GM19324 (cell line): ENCODE measurements around the gene HBZ.
"Not testable (repeated sequence)": the region's sequence is repeated elsewhere in the genome, so short reads cannot be mapped to it uniquely, and the experiment has no call there.

Experiments
- ATAC-seq: cut with Tn5 transposase; IDR thresholded peaks from one replicate; pipeline ENCODE4 v1.9.1; 2021; ENCODE audit warnings: mild to moderate bottlenecking, moderate library complexity; ENCODE audit not compliant: unreplicated experiment, low FRiP score

The HBZ gene

DNA sequence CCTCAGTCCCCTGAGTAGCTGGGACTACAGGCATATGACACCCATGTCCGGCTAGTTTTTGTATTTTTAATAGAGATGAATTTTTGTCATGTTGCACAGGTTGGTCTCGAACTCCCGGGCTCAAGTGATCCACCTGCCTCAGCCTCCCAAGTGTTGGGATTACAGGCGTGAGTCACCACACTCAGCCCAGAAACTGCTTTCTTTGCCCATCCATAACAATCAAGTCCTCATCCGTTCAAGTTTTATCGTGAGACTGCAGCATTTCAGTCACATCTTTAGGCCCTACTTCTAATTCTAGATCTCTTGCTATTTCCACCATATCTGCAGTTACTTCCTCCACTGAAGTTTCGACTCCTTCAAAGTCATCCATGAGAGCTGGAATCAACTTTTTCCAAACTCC is 20.3 kb upstream of the HBZ start:
- no peak for ATAC-seq

DNA sequence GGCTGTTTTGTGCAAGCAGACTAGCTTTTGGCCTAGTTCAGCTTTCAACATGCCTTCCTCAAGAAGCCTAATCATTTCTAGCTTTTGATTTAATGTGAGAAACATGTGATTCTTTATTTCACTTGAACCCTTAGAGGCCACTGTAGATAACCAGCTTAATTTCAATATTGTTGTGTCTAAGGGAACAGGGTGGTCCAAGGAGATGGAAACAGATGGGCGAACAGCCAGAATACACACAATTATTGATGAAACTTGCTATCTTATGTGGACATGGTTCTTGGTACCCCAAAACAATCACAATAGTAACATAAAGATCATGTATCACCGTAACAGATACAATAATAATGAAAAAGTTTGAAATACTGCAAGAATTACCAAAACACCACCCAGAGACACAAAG is 18.7 kb upstream of the HBZ start:
- no peak for ATAC-seq

GRCh38 chr16:138049-138417 is 14.4 kb upstream of the HBZ start:
- no peak for ATAC-seq

DNA sequence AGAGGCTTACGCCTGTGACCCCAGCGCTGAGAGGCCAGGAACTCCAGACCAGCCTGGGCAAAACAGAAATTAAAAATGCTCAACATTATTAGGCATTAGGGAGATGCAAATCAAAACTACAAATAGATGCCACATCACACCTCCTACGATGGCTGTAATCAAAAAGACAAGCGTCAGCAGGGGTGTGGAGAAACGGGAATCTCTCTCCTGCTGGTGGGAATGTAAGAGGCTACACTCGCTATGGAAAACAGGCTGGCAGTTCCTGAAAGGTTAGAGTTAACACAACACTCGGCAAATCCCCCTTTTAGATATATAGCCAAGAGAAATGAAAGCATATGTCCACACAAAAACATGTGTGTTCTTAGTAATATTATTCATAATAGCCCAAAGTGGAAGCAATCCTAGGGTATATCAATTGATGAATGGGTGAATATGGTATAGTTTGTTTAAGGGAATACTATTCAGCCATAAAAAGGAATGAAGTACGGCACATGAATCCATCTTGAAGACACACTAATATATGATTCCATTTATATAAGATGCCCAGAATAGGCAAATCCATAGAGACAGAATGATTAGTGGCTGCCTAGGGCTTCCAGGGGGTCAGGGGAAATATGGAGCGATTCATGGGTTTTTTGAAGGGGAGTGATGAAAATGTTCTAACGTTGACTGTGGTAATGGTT is 12.1 kb upstream of the HBZ start:
- no peak for ATAC-seq

GRCh38 chr16:142405-142967 is 10.0 kb upstream of the HBZ start:
- no peak for ATAC-seq

GRCh38 chr16:143047-143446 is 9.4 kb upstream of the HBZ start:
- no peak for ATAC-seq

GRCh38 chr16:143456-143855 is 9.0 kb upstream of the HBZ start:
- ATAC-seq: no peak

DNA sequence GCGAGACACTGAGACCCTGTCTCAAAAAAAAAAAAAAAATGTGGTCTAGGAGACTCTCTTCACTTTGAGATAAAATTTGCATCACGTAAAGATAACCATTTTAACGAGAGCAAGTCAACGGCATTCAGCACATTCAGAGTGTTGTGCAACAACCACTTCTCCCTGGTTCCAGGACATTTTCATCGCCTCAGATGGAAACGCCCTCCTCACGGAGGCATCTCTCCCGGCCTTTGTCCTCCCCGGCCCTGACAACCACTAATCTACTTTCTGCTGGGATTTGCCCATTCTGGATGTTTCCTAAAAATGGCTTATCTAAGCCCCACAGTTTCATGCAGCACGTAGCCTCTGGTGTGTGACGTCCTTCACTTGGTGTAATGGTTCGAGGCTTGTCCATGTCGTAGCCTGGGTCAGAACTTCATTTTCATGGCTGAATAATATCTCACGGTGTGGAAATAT is 7.6 kb upstream of the HBZ start:
- ATAC-seq: no peak

GRCh38 chr16:146646-147045 is 5.8 kb upstream of the HBZ start:
- no peak for ATAC-seq

DNA sequence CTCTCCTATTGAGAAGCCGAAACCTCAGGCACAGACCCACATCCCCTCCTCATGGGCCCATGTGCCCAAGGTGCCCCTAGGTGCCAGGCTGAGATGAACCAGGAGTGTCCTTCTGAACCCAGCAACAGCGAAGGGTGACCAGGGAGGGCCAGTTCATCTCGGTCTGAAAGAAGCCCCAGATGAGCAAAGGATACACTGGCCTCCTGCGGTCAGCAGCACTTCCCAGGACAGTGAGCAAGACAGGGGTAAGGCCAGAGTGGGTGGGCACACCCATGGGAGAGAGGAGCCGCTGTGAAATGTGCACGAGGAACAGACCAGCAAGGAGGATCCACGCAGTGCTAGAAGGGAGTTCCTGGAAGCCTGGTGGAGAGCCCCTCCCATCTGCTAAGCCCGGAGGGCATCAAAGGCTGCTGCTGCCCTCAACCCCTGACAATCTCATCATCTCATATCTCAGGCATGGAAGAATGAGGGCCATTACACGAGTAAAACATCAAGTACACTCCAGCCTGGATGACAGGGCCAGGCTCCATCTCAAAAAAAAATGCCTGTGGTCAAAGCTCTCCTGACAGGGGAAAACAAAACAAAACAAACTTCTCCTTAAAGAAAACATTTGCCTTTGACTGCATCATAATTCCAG is 3.3 kb upstream of the HBZ start:
- no peak for ATAC-seq

GRCh38 chr16:153129-153521 is 681 bp downstream of the HBZ start:
- ATAC-seq: not testable (repeated sequence)

DNA sequence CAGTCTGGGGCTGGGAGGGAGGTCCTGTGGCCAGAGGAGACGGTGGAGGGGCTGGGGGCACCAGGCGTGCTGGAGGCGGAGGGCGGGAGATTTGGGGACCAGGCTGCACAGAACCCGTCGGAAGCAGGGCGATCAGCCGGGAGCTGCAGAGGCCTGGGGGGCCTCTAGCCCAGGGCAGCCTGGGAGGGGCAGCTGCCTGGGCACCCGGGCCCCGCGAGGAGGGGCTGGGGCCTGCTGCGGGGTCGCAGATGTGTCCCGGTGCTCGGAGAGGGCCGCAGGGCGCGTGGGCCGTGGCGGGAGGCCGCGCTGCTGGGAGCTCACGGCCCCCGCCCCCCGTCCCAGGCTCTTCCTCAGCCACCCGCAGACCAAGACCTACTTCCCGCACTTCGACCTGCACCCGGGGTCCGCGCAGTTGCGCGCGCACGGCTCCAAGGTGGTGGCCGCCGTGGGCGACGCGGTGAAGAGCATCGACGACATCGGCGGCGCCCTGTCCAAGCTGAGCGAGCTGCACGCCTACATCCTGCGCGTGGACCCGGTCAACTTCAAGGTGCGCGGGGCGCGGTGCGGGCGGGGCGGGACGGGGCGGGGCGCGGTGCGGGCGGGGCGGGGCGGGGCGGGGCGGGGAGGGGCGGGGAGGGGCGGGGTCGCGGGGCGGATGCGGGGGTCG is 1.2 kb downstream of the HBZ start:
- ATAC-seq: not testable (repeated sequence)

DNA sequence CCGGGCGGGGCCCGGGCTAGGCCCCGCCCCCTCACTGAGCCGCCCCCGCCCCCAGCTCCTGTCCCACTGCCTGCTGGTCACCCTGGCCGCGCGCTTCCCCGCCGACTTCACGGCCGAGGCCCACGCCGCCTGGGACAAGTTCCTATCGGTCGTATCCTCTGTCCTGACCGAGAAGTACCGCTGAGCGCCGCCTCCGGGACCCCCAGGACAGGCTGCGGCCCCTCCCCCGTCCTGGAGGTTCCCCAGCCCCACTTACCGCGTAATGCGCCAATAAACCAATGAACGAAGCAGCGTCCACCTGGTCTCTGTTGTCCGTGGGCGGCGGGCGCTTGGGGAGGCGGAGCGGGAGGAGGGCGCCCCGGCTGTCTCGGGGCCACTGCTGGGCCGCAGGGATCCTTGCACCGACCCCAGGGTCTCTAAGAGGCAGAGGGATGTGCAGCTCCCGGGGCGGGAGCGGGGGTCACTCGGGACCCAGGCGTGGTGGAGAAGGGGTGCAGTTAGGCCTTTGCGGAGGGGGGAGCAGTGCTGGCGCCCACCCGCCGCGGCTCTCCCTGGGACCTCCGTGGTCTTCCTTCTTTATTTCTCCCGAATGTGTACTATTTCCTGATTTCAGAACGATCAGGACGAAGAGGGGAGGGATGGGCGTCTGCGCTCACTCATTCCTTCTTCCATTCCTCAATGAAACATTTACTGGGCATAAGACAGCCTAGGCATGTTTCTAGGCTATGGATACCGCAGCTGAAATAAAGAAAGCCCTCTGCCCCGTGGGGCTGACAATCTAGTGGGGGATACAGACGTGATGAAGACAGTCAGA is 2.0 kb downstream of the HBZ start:
- no peak for ATAC-seq

GRCh38 chr16:155031-155398 is 2.6 kb downstream of the HBZ start:
- ATAC-seq: no peak

- no peak for ATAC-seq
These were observed 6.8 kb downstream of the HBZ start for GRCh38 chr16:159136-159849.

DNA sequence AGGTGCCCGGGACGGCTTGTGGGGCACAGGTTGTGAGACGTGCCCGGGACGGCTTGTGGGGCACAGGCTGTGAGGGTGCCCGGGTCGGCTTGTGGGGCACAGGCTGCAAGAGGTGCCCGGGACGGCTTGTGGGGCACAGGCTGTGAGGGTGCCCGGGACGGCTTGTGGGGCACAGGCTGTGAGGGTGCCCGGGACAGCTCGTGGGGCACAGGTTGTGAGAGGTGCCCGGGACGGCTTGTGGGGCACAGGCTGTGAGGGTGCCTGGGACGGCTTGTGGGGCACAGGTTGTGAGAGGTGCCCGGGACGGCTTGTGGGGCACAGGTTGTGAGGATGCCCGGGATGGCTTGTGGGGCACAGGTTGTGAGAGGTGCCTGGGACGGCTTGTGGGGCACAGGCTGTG is 7.8 kb downstream of the HBZ start:
- not testable (repeated sequence) for ATAC-seq

- ATAC-seq: no peak
These were observed 8.3 kb downstream of the HBZ start for GRCh38 chr16:160691-161190.

- ATAC-seq: no peak
These were observed 10.0 kb downstream of the HBZ start for GRCh38 chr16:162271-162991.

- ATAC-seq: not testable (repeated sequence)
These were observed 10.7 kb downstream of the HBZ start for GRCh38 chr16:163139-163538.
